NCI-H1092 (cell line): ENCODE measurements around the gene SC5D.
A peak's percentile ranks its signal among the peaks of the same experiment; 100 is the strongest.

ENCODE experiments used
- DNase-seq: peaks from one replicate; lab custom pipeline; 2025; lab: John Stamatoyannopoulos, UW

SC5D gene

DNA sequence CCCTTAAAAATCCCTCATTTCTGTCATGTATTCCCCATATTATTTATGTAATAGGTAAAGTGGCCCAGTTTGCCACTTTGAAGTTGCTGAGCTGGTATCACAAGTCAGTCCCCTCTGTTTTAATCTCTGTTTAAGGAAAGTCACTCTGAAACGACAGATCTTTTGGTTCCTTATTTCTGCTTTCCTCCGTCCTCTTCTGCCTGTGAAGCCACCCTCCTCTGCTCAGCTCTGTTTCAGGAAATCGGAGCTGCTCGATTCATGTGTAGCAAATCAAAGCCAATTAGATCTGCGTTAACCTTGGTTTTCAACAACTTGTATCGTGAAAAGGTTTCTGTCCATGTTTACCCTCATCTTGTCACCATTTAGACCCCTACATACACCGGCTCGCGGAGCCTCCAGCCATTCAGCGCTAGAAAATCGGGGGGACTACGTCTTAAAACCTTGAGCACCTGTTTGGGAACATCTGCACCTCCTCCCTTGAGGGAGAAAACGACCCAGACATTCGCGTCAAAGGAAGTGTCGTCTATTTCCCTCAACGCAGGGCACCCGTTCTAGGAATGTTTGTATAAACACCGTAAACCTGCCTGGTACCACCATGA is 576 bp upstream of the SC5D start:
- peak; percentile 69 for DNase-seq

DNA sequence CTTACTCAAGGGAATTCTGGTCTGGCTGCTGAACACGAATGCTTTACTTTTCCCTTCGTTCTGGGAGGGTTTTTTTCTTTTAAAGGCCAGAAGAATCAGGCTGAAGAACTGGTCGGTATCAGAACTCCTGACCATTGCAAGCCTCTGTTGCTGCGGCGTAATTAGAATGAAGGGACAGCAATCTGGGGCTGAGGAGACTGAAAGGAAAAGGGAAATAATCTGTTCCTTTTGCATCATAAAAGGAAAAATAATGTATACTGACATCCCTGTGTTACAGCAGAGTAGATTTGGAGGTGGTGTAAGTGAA is 670 bp downstream of the SC5D start:
- DNase-seq, result no peak

DNA sequence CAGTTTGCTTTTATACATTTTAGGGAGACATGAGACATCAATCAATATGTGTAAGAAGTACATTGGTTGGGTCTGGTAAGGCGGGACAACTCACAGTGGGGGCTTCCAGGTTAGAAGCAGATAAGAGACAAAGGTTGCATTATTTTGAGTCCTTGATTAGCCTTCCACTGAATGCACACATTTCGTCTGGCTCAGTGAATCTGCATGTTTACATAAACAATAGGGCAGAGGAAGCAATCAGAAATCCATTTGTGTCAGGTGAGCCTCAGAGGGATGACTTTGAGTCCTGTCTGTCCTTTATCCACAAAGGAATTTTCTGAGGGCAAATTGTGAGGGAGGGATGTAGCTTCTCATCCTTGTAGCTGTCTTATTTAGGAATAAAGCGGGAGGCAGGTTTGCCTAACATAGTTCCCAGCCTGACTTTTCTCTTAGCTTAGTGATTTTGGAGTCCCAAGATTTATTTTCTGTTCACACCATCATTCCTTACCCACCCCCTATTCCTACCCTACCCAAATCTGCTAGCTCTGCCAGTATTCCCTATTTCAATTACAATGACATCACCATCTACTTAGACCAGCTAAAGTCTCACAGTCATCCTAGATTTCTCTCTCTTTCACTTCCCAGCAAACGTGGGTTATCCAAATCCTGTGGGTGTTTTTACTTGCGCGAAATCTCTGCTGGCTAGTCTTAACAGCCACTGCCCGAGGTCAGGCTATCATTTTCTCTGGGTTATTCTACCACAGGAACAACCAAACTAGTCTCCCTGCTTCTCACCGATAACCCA is 2.9 kb downstream of the SC5D start:
- no peak for DNase-seq

DNA sequence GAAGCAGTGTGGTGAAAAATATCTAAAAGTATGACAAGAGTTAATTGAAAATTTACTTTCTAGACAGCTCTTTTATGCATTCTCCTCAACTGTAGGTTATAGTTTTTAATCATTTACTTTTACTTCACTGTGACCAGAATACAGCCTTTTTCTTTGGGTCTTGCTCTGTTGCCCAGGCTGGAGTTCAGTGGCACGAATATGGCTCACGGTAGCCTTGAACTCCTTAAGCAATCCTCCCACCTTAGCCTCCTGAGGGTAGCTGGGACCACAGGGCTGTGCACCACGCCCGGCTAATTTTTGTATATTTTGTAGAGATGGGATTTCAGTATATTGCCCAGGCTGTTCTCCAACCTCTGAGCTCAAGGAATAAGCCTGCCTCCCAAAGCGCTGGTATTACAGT is 5.3 kb downstream of the SC5D start:
- DNase-seq, result no peak

DNA sequence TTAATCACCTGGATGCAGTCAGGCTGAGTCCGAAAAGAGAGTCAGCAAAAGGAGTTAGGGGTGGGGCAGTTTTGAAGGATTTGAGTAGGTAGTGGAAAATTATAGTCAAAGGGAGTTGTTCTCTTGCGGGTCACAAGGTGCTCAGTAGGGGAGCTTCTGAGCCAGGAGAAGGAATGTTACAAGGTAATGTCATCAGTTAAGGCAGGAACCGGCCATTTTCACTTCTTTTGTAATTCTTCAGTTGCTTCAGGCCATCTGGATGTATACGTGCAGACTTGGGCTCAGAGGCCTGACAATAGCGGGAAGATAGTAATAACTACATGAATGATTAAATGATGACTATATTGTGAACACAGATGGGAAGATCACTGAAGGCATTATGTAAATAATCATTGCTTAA is 6.2 kb downstream of the SC5D start:
- no peak for DNase-seq

DNA sequence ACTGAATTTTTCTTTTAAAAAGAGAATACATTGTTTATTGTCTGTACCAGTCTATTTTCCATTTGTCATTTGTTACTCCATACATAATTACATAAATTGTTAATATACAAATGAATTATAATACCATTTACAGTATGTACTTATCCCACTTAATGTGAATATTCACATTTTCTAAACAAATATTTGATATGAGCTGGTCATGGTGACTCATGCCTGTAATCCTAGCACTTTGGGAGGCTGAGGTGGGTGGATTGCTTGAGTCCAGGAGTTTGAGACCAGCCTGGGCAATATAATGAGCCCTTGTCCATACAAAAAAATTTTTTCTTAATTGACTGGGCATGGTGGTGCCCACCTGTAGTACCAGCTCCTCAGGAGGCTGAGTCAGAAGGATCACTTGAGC is 6.8 kb downstream of the SC5D start:
- DNase-seq, result no peak

DNA sequence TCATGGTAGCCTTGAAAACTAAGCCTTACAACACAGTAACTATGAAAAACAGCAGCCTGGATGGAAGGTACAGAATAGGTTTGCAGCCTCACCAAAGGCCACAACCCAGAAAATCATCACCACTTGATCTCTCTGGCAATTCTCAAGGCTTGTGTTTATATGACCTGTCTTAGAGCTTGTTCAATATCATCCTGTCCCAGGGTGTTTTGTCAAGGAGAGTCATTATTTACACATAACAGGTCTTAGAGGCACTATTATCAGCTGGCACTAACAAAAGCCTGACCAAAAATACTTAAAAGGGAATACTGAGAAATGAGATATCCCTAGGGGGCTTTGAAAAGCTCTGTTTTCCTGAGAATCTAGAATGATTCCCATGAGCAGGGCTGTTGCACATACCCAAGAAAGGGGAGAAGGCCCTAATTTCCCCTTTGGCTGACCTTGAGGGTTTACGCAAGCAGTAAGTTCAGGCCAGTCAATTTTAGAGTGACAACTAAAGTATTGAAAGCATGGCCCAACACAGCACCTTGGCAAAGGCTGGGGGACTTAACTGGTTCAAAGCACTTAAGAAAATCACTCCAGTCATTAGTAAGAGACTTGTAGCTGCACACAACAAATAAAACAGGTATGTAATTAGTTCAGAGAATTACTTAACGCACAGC is 7.9 kb downstream of the SC5D start:
- DNase-seq, result no peak

DNA sequence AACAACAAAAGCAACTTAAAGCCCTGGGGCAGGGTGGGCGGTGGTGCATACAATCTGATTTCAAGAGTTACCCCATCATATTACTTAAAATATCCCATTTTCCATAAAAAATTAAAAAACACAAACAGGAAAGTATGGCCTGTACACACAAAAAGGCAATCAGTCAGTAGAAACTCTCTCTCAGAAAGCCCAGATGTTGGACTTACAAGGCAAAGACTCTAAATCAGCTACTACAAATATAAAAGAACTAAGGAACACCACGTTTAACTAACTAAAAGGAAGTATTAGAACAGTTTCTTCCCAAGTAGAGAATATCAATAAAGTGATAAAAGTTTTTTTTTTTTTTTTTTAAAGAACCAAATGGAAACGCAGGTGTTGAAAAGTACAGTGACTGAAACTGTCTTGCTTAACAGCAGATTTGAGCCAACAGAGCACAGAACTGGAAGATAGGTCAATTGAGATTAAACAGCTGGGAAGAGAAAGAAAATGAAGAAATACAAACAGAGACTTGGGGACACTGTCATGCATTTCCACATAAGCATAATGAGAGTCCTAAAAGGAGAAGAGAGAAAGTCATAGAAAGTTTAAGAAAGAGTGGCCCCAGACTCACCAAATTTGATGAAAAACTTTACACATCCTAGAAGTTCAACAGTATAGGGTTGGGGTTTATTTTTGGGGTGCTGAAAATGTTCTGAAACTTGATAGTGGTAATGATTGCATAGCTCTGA is 8.6 kb downstream of the SC5D start:
- no peak for DNase-seq

DNA sequence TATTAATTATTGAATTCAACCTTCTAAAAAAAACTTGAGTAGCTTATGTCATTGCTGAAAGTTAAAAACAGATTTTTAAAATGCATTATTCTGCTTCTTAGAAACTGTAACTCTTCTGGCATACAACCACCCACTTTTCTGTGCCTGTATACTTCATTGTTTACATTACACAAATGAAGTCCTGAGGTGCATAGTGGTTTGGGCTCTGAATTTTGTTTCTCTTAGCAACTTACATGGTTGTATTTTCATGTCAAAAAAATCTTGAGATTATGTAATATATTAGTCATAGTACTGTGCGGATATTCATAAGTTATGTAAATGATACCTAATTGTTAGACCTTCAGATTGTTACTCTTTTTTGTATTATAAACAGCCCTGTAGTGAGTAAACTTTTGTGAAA is 12.2 kb downstream of the SC5D start:
- no peak for DNase-seq

DNA sequence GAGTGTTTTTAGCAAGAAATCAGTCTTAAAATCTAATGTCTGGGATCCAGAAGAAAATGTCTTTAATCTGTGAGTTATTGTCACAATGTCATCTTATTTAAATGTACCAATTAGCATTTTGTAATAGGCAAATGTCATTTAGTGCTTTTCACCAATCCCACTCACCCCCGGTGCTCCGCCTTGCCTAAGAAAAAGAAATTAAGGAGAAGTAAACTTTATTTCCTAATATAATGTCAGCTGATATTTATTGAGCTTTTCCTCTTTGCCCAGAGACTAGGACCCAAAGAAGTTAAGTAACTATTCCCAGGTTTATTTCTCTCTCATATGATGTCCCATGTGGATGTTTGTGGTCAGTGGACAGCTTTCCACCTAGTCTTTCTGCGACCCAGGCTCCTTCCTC is 16.2 kb downstream of the SC5D start:
- no peak for DNase-seq

DNA sequence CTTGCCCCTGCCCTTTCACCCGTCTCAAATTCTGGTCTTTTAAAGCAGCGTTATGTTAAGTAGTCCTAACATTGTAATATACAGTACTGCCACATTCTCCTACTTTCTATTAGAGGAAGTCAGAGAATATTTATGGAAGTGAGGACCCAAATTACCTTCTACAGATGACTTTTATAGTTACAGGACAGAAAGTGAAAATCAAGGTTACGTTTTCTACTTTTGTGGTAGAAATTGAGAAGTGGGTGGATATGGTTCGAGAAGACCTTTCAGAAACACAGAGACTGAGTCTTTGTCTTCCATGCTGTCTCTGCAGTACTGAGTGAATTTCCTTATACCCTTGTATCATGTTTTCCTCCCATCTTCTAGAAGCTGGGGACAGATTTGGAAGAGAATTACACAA is 17.1 kb downstream of the SC5D start:
- DNase-seq, result no peak

DNA sequence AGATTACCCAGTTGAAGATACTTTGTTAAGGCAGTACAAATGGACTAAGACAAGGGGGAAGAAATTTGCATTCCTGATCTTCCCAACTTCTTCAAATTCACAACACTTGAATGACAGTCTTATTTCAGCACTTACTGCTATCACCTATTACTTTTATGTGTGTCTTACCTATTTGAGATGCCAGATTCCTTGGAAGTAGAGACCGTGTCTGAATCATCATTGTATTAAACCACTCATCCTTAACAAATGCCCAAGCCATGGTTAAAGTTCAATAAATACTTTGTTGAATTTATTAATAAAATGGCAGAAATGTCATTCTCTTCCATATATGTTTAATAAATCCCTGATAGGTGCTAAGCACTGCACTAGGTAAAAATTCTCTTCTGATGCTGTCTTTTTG is 18.3 kb downstream of the SC5D start:
- no peak for DNase-seq

DNA sequence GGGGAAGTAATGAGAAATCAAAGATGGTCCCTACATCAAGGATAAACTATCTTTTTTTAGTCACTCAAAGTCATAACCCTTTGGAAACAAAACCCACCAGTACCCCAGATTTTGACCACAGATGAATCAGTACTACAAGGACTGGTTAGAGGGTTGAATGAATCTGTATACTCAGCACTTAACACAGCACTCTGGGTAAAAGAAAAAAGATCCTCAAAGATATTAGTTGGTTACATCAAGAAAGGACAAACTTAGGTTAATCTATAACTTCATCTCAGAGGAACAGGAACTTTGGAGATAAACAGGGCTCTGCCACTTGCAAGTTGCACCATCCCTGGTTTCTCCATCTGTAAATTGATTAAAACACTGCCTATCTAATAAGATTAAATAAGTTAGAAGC is 18.8 kb downstream of the SC5D start:
- no peak for DNase-seq

DNA sequence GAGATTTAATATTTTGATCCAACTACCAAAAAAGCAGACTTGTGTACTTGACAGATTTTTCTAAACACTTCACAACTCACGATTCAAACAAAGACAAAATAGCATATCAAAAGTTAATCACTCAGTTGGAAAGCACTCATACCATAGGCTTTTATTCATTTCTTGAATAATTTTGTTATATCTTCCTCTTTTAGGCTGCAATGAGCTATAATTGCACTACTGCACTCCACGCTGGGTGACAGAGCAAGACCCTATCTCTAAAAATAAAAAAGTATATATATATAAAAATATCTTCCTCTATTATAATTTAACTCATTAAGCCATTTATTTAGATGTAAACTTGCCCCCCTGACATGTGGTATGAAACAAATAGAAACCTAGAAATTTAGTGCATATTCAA is 19.9 kb downstream of the SC5D start:
- no peak for DNase-seq

DNA sequence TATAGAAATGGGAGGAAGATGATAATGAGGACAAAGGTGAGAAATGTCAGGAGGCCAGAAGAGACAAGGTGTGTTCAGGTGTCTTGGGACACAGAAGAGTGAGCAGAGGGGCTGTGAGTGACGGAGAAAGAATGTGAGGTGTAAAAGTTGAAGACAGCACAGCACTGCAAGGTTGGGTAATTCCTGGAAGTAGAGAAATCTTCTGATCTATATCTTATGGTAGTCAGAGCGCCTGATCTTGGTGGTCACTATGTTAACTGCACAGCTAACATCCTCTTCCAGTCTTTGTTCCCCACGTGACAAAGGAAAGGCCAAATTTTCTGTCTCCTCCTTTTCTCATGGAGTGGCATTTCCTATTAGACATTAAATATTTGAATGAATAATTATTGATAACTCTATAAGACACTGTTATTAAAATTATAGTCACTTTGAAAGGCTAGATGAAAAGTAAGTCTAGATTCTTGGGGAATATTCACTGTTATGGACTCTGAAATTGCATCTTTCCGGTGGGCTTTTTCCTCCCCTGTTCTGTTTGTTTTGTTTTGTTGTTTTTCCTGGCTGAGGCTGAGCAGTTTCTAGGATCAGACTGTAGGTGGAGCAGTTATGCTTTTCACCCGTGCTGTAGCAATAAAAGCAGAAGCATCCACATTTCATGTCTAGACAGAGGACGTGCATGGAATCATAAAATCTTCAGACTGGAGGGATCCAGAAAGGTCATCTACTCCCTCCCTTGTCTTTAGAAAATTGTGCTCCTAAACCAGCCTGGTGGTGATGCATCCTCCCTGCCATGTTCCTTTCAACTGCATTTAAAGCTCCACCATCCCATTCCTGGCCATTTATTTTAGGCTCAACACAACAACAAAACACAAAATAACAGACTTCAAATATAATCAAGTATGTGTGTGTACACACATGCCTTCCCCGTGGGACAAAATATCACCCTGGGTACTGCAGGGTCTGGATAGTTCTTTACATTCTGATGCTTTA is 26.6 kb downstream of the SC5D start:
- DNase-seq, result peak; percentile 25

DNA sequence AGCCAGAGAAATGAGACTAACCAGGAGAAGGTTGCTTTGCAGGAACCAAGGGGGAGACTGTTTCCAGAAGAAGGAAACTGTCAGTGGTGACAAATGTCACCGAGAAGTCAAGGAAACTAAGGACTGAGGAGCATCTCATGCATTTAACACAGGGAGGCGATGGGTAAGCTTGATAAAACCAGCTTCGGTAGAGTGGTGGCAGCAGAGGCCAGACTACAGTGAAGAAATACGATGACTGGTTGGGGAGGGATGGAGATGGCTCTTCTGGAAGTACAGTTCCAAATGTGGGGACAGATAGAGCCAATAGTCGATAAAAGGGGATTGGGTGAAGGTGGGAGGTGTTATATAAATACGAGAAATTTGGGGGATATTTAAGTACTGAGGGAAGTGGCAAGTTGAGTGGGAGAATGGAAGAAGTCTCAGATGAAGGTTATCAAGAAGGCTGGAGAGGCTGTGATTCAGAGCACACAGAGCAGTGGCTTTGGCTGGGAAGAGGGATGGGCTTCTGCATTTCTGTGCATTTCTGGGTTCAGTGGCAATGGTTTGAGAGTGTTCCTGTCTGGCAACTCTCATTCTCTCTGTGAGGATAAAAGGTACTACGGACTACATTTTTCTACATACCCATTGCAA is 29.2 kb downstream of the SC5D start:
- peak; percentile 63 for DNase-seq

DNA sequence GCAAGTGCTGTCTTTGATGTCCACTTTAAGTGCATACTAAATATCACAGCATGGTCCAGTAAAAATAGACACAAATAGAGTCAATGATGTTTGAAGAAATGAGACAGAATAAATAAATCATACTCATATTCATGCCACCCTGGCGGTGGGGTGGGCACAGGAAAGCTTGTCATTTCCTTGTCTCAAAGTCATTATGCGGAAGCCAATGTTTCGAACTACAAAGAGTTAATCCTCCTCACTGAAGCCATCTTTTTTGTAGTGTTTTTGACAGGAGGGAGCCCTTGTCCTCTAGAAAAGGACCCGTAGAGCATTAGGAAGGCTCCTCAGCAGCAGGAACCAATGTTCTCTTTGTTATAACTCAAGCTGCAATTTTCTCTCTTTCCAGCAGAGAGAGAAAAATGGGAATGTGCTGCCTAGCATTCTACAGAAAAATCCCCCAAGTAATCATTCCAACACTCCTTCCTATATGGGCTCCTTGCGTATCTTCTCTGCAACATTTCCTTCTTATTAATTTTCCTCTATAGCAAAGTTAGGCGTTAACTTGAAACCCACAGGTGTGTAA is 30.6 kb downstream of the SC5D start:
- peak; percentile 12 for DNase-seq

DNA sequence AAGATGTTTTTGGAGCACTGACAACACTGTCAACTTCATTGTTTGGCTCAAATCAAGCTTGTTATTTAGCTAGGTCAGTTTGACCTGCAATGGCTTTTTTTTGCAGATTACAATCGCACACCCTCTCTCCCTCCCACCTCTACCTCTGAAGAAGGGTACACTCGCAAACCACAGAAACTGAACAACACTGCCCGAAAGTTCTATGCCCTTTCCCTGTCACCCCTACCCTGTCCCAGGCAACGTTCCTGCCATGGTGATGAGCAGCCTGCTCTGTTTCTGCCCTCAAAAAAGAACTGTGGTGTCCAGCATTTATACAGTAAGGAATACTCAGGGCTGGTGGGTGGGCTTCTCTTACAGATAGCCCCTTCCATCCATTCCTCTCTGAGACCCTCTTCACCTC is 33.7 kb downstream of the SC5D start:
- no peak for DNase-seq

DNA sequence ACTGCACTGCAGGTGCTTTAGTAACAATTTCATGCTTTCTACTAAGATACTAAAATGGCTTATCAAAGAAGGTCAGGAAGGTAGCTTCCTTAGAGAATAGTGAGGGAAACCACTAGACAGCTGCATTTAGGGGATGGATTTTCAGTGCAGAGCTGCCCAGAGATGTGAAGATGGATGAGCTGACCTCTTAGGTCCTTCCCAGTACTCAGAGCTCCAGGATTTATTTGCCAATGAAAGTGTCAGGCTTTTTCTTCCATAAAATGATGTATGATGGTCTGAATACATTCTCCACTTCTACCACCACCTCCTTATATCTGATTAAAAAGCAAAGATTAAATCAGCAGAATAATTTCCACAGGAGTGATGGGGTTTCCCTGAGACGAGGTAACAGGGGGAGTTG is 35.0 kb downstream of the SC5D start:
- DNase-seq, result no peak

DNA sequence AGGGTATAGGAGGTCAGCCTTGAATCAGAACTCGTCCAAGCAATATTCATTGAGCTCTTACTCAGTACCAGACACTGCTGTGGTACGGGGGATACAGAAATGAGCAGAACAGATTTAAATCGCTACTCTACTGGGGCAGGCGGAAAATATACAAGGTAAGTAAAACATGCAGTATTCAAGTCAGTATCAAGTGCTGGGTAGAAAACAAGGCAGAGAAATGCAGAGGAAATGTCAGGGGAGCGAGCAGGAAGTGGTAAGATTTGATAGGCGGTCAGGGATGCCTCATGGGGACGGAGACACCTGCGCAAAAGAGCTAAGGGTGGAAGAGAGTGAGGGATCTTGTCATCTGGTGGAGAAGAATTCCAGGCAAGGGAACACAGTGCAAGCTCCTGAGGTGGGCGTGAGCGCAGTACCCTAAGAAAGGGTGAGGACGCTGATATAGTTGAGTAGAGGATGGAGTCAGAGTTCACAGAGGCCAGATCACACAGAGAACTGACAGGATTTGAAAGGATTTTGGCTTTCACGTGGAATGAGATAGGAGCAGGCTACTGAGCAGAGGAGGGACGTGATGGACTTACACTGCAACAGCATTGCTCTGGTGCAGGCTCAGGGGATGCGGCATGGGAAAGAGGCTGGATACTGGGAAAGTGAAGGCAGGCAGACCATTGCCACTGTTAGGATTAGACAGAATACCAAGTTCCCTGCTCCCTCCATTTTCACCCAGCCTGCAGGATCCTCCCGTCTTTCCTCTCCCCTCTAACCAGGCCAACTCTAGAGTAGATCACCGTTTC is 35.8 kb downstream of the SC5D start:
- no peak for DNase-seq
